Spinal cord (tissue), 10 donors: ENCODE measurements around the gene DLG2. TPM values are rescaled to one million over a fixed set of nuclear protein-coding genes. Genes with fewer than 3 reads are reported as not detected.

Experiments used
- DNase-seq, 6 donors: peaks; one replicate each; pipeline versions ENCODE4 v3.0.0 to v3.0.0-alpha.2; 2013 to 2015; ENCODE audit warnings: low spot score in 6 of 6, low read depth in 4 of 6
- H3K27ac ChIP-seq: one replicate; pipeline ENCODE4 v1.5.1; 2013; ENCODE audit warnings: low read depth, low read length, control low read depth
- H3K27me3 ChIP-seq: one replicate; pipeline ENCODE4 v1.6.1; 2013; ENCODE audit warnings: low read length; ENCODE audit not compliant: control insufficient read depth, insufficient read depth
- H3K36me3 ChIP-seq: one replicate; pipeline ENCODE4 v1.6.1; 2013; ENCODE audit warnings: low read length; ENCODE audit not compliant: control insufficient read depth, insufficient read depth
- H3K4me1 ChIP-seq: one replicate; pipeline ENCODE4 v1.6.1; 2013; ENCODE audit warnings: low read length; ENCODE audit not compliant: control insufficient read depth, insufficient read depth
- H3K4me3 ChIP-seq: one replicate; pipeline ENCODE4 v1.5.1; 2013; ENCODE audit warnings: low read depth, low read length, control low read depth
- H3K9me3 ChIP-seq: one replicate; pipeline ENCODE4 v1.6.1; 2013; ENCODE audit warnings: low read length; ENCODE audit not compliant: control insufficient read depth, insufficient read depth
- WGBS: methylation state at CpG from one replicate; pipeline ENCODE4 v1.1.5; 2013; ENCODE audit warnings: missing lambda C conversion rate; ENCODE audit not compliant: insufficient coverage; 5-methylcytosine and 5-hydroxymethylcytosine counted together
- polyA plus RNA-seq, 2 donors: library from polyadenylated mRNA; unstranded; fragments of 120-200 nt; gene quantifications; one replicate each; pipeline ENCODE4 v1.2.1, GENCODE V29; 2013; ENCODE audit not compliant: insufficient read length in 2 of 2
- total RNA-seq, 2 donors: library from RNA; depleted of rRNA in 1 of 2; stranded (reverse); fragments of 120-200 nt in 1 of 2; fragments of >200 nt in 1 of 2; gene quantifications; one replicate each; pipeline versions ENCODE4 v1.2.3 to v1.2.4, GENCODE V29; 2013 to 2014
- donor health status: healthy.

DLG2 gene
- total and polyA plus RNA-seq, 4 donors, result 37.7 to 111 (median 49.0) TPM

DNA sequence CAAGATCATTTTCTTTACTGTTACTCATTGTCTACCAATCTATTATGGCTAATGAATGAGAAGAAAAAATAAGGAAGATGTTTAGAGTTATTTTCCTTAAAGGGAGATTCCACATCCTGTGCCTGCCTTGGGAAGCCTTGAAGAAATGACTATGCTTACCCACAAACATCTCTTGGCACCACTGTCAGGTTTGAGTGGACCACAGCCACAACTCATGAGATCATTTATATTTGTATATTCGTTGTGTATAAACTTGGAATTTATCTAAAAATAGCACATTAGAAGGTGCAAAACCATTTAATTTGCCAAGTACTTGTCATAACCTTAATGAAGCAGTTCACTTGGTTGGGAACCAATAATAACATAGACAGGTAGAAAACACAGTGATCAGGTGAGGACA lies 740.8 kb downstream of the DLG2 start:
- H3K9me3 ChIP-seq, result no peaks in the 10 kb centered on the region
- H3K27me3 ChIP-seq, result no peaks in the 10 kb centered on the region
- H3K4me1 ChIP-seq, result no peaks in the 10 kb centered on the region
- H3K36me3 ChIP-seq, result no peaks in the 10 kb centered on the region
- whole genome bisulfite sequencing, result no CpG with 5 or more reads among the region's 1 CpG
- DNase-seq, result no peak
- no peak overlapping the region for H3K27ac ChIP-seq
- H3K4me3 ChIP-seq, result no peak overlapping the region

DNA sequence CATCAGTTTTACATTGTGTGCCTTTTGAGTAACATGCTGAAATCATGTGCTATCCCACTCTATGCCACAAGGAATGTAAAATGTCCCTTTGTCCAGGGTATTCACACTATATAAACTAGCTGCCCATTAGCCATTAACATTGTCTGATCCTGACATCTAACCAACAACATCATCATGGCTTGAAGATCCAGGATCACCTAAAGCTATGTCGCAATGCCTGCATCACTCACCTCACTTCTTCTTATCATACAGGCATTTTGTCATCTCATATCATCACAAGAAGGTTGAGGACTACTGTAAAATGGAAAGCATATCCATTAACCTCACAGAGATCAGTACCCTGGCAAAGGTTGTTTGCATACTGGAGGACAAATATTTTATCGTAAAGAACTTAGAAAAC lies 742.3 kb downstream of the DLG2 start:
- Histone ChIP-seq H3K4me3 (no peak overlapping the region), H3K27ac (no peak overlapping the region), H3K36me3 (no peaks in the 10 kb centered on the region), H3K27me3 (no peaks in the 10 kb centered on the region), H3K4me1 (no peaks in the 10 kb centered on the region), H3K9me3 (no peaks in the 10 kb centered on the region)
- 100% methylated on average over 1 of the region's 2 CpGs for WGBS
- no peak for DNase-seq

DNA sequence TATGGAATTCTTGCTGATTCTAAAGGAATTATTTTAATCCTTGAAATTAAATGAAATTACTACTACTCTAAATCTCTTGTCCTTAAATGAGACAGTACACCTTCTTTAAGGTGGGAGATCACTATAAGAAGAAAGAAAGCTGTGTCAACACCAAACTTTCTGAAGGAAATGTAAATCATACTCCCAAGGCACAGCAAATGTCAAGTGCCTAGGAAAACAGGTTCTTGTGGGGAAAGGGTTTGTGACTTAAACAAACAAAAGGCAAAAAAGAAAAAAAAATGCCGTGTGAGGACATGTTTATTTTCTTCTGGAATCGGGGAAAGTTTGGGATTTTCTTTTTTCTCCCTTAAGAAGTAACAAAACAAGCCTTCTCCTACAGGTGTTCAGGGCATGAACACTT lies 745.1 kb downstream of the DLG2 start:
- no peak overlapping the region for H3K27ac ChIP-seq
- H3K27me3 ChIP-seq, result no peaks in the 10 kb centered on the region
- H3K4me3 ChIP-seq, result no peak overlapping the region
- H3K4me1 ChIP-seq, result no peaks in the 10 kb centered on the region
- H3K9me3 ChIP-seq, result no peaks in the 10 kb centered on the region
- DNase-seq, result no peak
- no peaks in the 10 kb centered on the region for H3K36me3 ChIP-seq
- WGBS, result no CpG with 5 or more reads among the region's 2 CpGs

DNA sequence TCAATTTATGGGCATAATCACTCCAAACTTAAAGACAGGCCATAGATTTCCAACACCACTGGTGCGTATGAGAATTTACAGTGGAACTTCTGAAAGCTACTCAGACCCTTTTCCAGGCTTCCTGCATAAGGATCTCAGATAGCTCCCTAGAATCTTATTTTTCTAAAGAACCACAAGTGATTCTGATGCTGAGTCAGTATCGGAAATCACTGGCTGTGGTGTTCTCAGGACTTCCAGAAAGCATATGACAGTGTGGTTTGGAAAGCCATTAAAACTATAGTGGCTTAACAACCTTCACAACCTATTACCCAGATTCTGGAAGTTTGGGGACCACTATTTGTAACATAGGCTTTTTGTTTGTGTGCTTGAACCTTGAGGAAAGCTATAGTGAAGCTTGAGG lies 756.0 kb downstream of the DLG2 start:
- DNase-seq, result no peak
- WGBS, result 86% methylated on average over 1 of the region's 2 CpGs
- no peaks in the 10 kb centered on the region for H3K4me1 ChIP-seq

DNA sequence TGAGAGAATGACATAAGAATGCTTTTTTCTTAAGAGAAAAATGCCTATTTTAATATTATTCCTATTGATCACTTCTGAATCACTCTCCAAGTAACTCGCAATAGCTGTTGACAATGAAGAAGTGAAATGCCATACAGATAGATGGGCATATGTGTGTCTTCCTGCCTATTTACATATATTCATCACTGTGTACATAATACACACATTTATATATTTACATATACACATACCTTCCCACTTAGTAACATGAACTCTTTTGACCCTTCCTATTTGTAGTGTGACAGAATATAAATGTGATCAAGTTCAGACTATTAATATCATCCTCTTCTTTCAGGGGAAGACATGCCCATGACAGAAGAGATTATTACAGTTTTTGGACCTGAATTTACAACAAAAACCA lies 756.7 kb downstream of the DLG2 start:
- Histone ChIP-seq H3K9me3 (no peaks in the 10 kb centered on the region), H3K27ac (no peak overlapping the region), H3K36me3 (no peaks in the 10 kb centered on the region), H3K4me3 (no peak overlapping the region), H3K27me3 (no peaks in the 10 kb centered on the region), H3K4me1 (no peaks in the 10 kb centered on the region)
- no peak for DNase-seq
- WGBS, result no CpG with 5 or more reads among the region's 1 CpG

More for the DNA sequence above, 756.0 kb downstream of the DLG2 start:
- no peaks in the 10 kb centered on the region for H3K27me3 ChIP-seq
- H3K36me3 ChIP-seq, result no peaks in the 10 kb centered on the region
- no peak overlapping the region for H3K4me3 ChIP-seq
- no peak overlapping the region for H3K27ac ChIP-seq
- H3K9me3 ChIP-seq, result no peaks in the 10 kb centered on the region

DNA sequence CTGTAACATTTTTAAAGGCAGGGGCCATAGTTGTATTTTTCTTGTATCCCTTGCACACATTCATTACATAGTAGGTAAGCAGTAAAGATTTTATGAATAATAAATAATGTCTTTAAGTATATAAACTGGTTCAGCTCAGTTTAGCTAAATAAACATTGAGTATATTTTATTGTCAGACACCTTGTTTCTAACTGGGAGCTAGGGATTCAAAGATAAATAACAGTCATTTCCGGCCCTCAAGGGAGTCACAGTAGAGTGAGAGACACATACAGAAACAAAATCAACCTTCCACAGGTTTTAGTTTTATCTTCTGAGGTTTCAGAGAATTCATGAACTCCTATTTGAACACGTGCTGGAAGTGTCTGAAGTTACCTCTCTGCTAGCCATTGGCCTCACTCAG lies 760.2 kb downstream of the DLG2 start:
- Histone ChIP-seq H3K27ac (no peak overlapping the region), H3K4me1 (no peaks in the 10 kb centered on the region), H3K36me3 (no peaks in the 10 kb centered on the region), H3K27me3 (no peaks in the 10 kb centered on the region), H3K9me3 (no peaks in the 10 kb centered on the region), H3K4me3 (no peak overlapping the region)
- no peak for DNase-seq
- 88% methylated on average over 1 of the region's 2 CpGs for WGBS

DNA sequence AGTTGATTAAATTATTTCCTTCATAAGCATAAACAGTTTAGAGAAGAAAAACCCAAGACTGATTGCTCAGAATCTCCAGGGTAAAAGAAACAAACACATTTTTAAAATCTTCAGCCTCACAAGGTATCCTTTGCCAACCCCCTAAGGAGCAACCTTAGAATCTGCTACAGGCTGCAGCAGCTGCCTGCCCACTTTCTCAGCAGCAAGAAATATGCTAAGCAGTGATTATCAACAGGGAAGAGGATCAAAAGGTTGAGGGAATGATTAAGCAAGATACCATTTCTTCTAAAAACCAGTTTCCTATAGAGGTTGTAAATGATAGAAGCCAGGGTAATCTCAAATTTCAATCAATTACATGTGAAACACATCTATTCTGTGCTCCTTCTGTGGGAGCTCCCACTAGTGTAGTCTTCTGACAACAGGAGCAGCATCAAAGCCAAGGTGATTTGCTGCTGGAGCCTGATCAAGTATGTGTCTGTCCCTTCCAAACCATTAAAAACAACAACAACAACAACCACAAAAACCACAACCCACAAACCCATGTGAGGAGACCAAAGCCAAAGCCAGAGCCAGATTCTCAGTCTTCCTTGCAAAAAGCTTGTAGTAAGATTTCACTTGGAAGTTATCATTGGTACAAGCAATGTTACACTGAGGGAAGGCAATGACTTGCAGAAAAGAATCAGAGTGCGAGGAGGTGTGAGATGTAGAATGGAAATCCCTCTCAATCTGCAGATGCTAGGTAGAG lies 761.2 kb downstream of the DLG2 start:
- Histone ChIP-seq H3K9me3 (no peaks in the 10 kb centered on the region), H3K36me3 (no peaks in the 10 kb centered on the region), H3K27me3 (no peaks in the 10 kb centered on the region), H3K27ac (no peak overlapping the region), H3K4me1 (no peaks in the 10 kb centered on the region), H3K4me3 (no peak overlapping the region)
- no peak for DNase-seq
- no CpG with 5 or more reads among the region's 1 CpG for whole genome bisulfite sequencing

DNA sequence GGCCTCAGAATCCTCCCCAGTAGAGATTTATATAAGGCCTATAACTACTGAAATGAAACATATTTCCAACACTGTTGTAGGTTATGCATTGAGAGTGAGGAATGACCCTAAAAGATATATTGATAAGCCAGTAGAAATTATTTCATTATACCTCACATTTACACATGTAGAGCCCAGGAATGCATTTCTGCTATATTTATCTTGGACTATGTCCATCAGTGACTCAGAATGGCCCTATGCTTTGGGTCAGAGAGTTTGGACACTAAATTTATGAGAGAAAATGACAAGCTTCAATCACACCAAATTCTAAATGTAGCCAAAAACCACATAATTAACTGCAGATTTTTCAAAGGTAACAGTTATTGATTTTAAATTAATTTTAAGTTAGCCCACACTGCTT lies 761.9 kb downstream of the DLG2 start:
- Histone ChIP-seq H3K27ac (no peak overlapping the region), H3K36me3 (no peaks in the 10 kb centered on the region), H3K4me1 (no peaks in the 10 kb centered on the region), H3K27me3 (no peaks in the 10 kb centered on the region), H3K9me3 (no peaks in the 10 kb centered on the region), H3K4me3 (no peak overlapping the region)
- DNase-seq, result no peak

DNA sequence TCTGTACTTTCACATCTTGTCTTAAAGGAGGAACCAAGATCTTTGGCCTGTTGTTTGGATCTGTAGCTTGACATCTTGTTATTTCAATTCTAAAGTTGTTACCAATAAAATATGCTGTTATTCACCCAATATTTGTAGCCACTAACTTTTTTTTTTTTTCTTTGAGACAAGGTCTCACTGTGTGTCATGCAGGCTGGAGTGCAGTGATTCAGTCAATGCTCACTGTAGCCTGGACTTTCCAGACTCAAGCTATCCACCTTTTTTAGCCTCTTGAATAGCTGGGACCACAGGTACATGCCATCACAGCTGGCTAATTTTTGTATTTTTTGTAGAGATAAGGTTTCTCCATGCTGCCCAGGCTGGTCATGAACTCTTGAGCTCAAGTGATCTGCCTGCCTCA lies 769.4 kb downstream of the DLG2 start:
- Histone ChIP-seq H3K4me3 (no peak overlapping the region), H3K27ac (no peak overlapping the region), H3K9me3 (no peaks in the 10 kb centered on the region)

DNA sequence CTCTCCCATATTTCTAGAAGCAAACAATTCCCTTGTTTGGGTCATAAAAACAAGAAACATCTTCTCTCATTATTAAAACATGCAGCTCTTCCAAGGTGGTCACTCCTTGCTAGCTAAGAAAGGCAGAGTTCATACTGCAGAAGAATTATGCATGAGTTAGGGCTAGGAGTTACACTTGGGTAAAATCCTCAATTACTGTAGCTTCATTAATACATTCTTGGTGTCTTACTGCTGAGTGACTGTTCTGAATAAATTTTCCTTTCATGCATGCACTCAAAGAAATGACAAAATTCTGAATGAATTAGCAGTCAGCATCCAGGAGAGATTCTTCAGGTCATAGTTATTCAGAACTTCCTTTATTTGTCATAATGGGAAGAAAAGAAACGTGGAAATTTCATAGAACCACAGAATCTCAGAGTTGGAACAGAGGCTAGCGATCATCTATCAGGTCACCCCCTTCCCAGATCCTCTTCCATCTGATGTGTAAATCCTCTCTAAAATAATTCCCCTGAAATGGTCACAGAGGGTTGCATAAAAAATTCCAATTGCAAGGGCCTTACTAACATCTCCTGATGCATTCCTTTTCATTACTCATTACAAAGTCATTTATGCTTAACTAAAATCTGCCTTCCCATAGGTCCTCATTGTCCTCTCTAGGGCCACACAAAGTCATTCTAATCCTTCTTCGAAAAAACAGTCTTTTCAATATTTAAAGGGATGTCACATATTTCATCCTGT lies 771.5 kb downstream of the DLG2 start:
- no peak for DNase-seq
- H3K27me3 ChIP-seq, result no peaks in the 10 kb centered on the region
- H3K36me3 ChIP-seq, result no peaks in the 10 kb centered on the region
- H3K4me3 ChIP-seq, result no peak overlapping the region
- no peaks in the 10 kb centered on the region for H3K4me1 ChIP-seq
- H3K9me3 ChIP-seq, result no peaks in the 10 kb centered on the region
- H3K27ac ChIP-seq, result no peak overlapping the region
- WGBS, result 88% methylated on average over 1 of the region's 3 CpGs

More for the DNA sequence above, 769.4 kb downstream of the DLG2 start:
- no peaks in the 10 kb centered on the region for H3K27me3 ChIP-seq
- no peak for DNase-seq
- H3K4me1 ChIP-seq, result no peaks in the 10 kb centered on the region
- H3K36me3 ChIP-seq, result no peaks in the 10 kb centered on the region
